HCT116 (cell line): ENCODE measurements around the gene S100A11. TPM values are rescaled to one million over a fixed set of nuclear protein-coding genes. Genes with fewer than 3 reads are reported as not detected.

Experiments
- ATAC-seq: fragments of 200-7000 bp; cut with Tn5 transposase; 2 replicates; pipeline ENCODE4 v1.9.1; 2020; ENCODE audit warnings: mild to moderate bottlenecking, moderate library complexity
- BruUV-seq: library from RNA; stranded (reverse); fragments of 400-500 nt; replicated peaks from 2 replicates; lab custom pipeline; 2021; lab: Mats Ljungman, UMichigan
- CTCF ChIA-PET: fragments of 300-600 bp; sonication (Branson Sonifier 250); formaldehyde crosslinking; loops from one replicate; lab custom pipeline; 2021; ENCODE audit warnings: antibody characterized with exemption; lab: Charles Lee
- POLR2A ChIA-PET: fragments of 300-600, 350-600 bp; sonication (Branson Sonifier 250); formaldehyde crosslinking; loops from one replicate; lab custom pipeline; 2021; ENCODE audit warnings: antibody characterized with exemption; lab: Charles Lee
- RAD21 ChIA-PET, 2 experiments: fragments of 300-600 bp; sonication (Branson Sonifier 250); formaldehyde crosslinking; loops; one replicate each; lab custom pipeline; 2023; ENCODE audit warnings: low total read pairs in 2 of 2; ENCODE audit not compliant: uncharacterized antibody in 2 of 2, unreplicated experiment in 2 of 2, low non-redundant PET in 1 of 2; lab: Charles Lee
- DNase-seq: peaks from one replicate; pipeline ENCODE4 v3.0.0-alpha.2; 2010; ENCODE audit warnings: low read depth, low spot score
- H2AFZ ChIP-seq: fragments of 200-600 bp; shearing (Covaris generic), sonication (generic); 2 replicates; pipeline ENCODE4 v1.6.1; 2017; ENCODE audit warnings: low read depth, mixed run types, mixed read lengths, antibody characterized with exemption, low read length; ENCODE audit not compliant: poor library complexity, severe bottlenecking
- H3K27ac ChIP-seq: 2 replicates; pipeline ENCODE4 v1.5.1; 2012; ENCODE audit warnings: low read depth, low read length
- H3K27me3 ChIP-seq: fragments of 200-600 bp; sonication (generic); 2 replicates; pipeline ENCODE4 v1.6.1; 2016; ENCODE audit warnings: mixed run types, low read length, mixed read lengths; ENCODE audit not compliant: insufficient read depth
- H3K36me3 ChIP-seq, 2 experiments: fragments of 200-500 bp in 1 of 2; fragments of 200-600 bp in 1 of 2; sonication (Bioruptor generic) in 1 of 2; sonication (generic) in 1 of 2; 2 replicates each; pipeline versions ENCODE4 v1.5.1 to v1.6.1; 2014 to 2016; ENCODE audit warnings: low read length in 2 of 2, inconsistent platforms in 1 of 2, mixed read lengths in 1 of 2, mixed run types in 1 of 2; ENCODE audit not compliant: insufficient read depth in 2 of 2, control insufficient read depth in 1 of 2
- H3K4me1 ChIP-seq, 2 experiments: fragments of 200-600 bp in 1 of 2; sonication (generic) in 1 of 2; 2 replicates each; pipeline versions ENCODE4 v1.5.1 to v1.6.1; 2012 to 2017; ENCODE audit warnings: low read length in 2 of 2, inconsistent platforms in 1 of 2, mild to moderate bottlenecking in 1 of 2, mixed read lengths in 1 of 2, mixed run types in 1 of 2, moderate library complexity in 1 of 2; ENCODE audit not compliant: insufficient read depth in 2 of 2, control insufficient read depth in 1 of 2
- H3K4me2 ChIP-seq: fragments of 200-600 bp; sonication (generic); 2 replicates; pipeline ENCODE4 v1.6.1; 2017; ENCODE audit warnings: mixed run types, low read length, mixed read lengths
- H3K4me3 ChIP-seq, 2 experiments: fragments of 200-600 bp in 1 of 2; sonication (generic) in 1 of 2; replicated peaks in 1 of 2; 2 replicates each; pipeline ENCODE4 v1.5.1; 2011 to 2016; ENCODE audit warnings: low read length in 2 of 2, control low read depth in 1 of 2, low read depth in 1 of 2, mild to moderate bottlenecking in 1 of 2, mixed read lengths in 1 of 2, mixed run types in 1 of 2
- H3K79me2 ChIP-seq: fragments of 200-600 bp; sonication (generic); 2 replicates; pipeline ENCODE4 v1.6.1; 2017; ENCODE audit warnings: mild to moderate bottlenecking, mixed run types, low read length, moderate library complexity, mixed read lengths; ENCODE audit not compliant: insufficient read depth
- H3K9ac ChIP-seq: fragments of 200-600 bp; sonication (generic); 2 replicates; pipeline ENCODE4 v1.6.1; 2016; ENCODE audit warnings: low read length, mixed read lengths
- H3K9me2 ChIP-seq: fragments of 200-600 bp; sonication (generic), shearing (Covaris generic); 2 replicates; pipeline ENCODE4 v1.6.1; 2017; ENCODE audit warnings: mixed run types, mild to moderate bottlenecking, moderate library complexity; ENCODE audit not compliant: insufficient read depth
- H3K9me3 ChIP-seq, 2 experiments: fragments of 200-500 bp in 1 of 2; fragments of 200-600 bp in 1 of 2; sonication (Bioruptor generic) in 1 of 2; sonication (generic) in 1 of 2; 2 replicates each; pipeline ENCODE4 v1.6.1; 2014 to 2017; ENCODE audit warnings: low read length in 2 of 2, mixed read lengths in 2 of 2, inconsistent platforms in 1 of 2, low read depth in 1 of 2, mild to moderate bottlenecking in 1 of 2, mixed run types in 1 of 2, moderate library complexity in 1 of 2; ENCODE audit not compliant: control insufficient read depth in 1 of 2, insufficient read depth in 1 of 2
- H4K20me1 ChIP-seq: fragments of 200-600 bp; sonication (generic), shearing (Covaris generic); 2 replicates; pipeline ENCODE4 v1.6.1; 2017; ENCODE audit warnings: mixed run types, mild to moderate bottlenecking, moderate library complexity; ENCODE audit not compliant: insufficient read depth
- CBX3 ChIP-seq: IDR thresholded peaks from 2 replicates; pipeline ENCODE4 v1.6.1; 2012; ENCODE audit warnings: low read depth
- CEBPB ChIP-seq: IDR thresholded peaks from 2 replicates; pipeline ENCODE4 v1.6.1; 2012; ENCODE audit warnings: low read depth
- ELF1 ChIP-seq: IDR thresholded peaks from 2 replicates; pipeline ENCODE4 v1.6.1; 2012; ENCODE audit warnings: low read depth, borderline replicate concordance
- EZH2 ChIP-seq: fragments of 200-600 bp; sonication (generic); IDR thresholded peaks from 2 replicates; pipeline ENCODE4 v1.6.1; 2017; ENCODE audit warnings: antibody characterized with exemption, mixed run types
- EZH2phosphoT487 ChIP-seq: fragments of 200-600 bp; IDR thresholded peaks from 2 replicates; pipeline ENCODE4 v1.6.1; 2018; ENCODE audit warnings: antibody characterized with exemption, borderline replicate concordance
- POLR2A ChIP-seq: IDR thresholded peaks from 2 replicates; pipeline ENCODE4 v1.7.0; 2011; ENCODE audit warnings: borderline replicate concordance; ENCODE audit not compliant: insufficient read depth, insufficient read length; ENCODE audit errors: extremely low read depth
- POLR2AphosphoS5 ChIP-seq: IDR thresholded peaks from 2 replicates; pipeline ENCODE4 v1.6.1; 2011; ENCODE audit warnings: mild to moderate bottlenecking, low read depth, low read length, moderate library complexity
- SIN3A ChIP-seq: IDR thresholded peaks from 2 replicates; pipeline ENCODE4 v1.6.1; 2012; ENCODE audit warnings: low read depth
- SP1 ChIP-seq: IDR thresholded peaks from 2 replicates; pipeline ENCODE4 v1.6.1; 2012; ENCODE audit warnings: low read depth
- SRF ChIP-seq: IDR thresholded peaks from 2 replicates; pipeline ENCODE4 v1.6.1; 2012; ENCODE audit warnings: low read depth
- TCF7L2 ChIP-seq: IDR thresholded peaks from 2 replicates; pipeline ENCODE4 v1.7.0; 2011; ENCODE audit warnings: borderline replicate concordance, inconsistent platforms; ENCODE audit not compliant: insufficient read depth, insufficient read length; ENCODE audit errors: extremely low read depth
- ZBTB33 ChIP-seq: IDR thresholded peaks from 2 replicates; pipeline ENCODE4 v1.6.1; 2011; ENCODE audit warnings: mild to moderate bottlenecking, low read length, moderate library complexity; ENCODE audit not compliant: insufficient replicate concordance; ENCODE audit errors: extremely low read depth
- ZNF274 ChIP-seq: fragments of 200-500 bp; sonication (Bioruptor generic); IDR thresholded peaks from 2 replicates; pipeline ENCODE4 v1.6.1; 2014; ENCODE audit warnings: mild to moderate bottlenecking, low read depth, low read length, inconsistent platforms
- intact Hi-C: fragments of 100-400 bp; cut with micrococcal nuclease; formaldehyde crosslinking; loops from 2 replicates; pipeline ENCODE4 v1.10.0; 2022
- total RNA-seq: library from RNA; stranded (reverse); gene quantifications from one replicate; pipeline ENCODE4 v1.2.1, GENCODE V29; 2021; ENCODE audit not compliant: unreplicated experiment
- TF ChIP-seq, protein P1 (sequence below): IDR thresholded peaks from 2 replicates; pipeline ENCODE4 v1.6.1; 2012; ENCODE audit warnings: low read depth
- TF ChIP-seq, protein P2 (sequence below): IDR thresholded peaks from 2 replicates; pipeline ENCODE4 v1.6.1; 2012

Gene S100A11
- total RNA-seq, 1 experiment from 2014 or later: 229 TPM

DNA sequence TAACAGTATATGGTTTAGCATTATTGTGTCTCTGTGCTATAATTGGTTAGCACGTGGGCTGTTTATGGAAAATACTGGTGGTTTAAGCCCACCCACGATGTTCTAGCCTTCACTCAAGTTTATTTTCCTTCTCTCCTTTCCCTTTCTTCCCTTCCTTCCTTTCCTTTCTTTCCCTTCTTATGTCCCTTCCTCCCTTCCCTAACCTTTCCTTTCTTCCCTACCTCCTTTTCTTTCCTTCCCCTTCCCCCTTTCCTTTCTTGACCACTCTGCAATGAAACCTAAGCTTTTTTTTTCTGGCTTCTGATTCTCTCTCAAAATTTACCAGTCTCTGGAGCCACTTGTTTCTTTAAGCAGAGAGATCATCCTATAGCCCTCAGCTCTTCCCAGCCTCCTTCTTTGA, 29.8 kb downstream of the S100A11 start:
- Histone ChIP-seq H3K9me2 (no peaks in the 10 kb centered on the region), H3K9ac (no peak overlapping the region), H2AFZ (no peak overlapping the region), H3K79me2 (no peaks in the 10 kb centered on the region), H3K9me3 (no peaks in the 10 kb centered on the region), H3K4me2 (no peak overlapping the region), H3K36me3 (no peaks in the 10 kb centered on the region)
- no TSS peak for BruUV-seq
- intact Hi-C loops: no loop called here
- RAD21 ChIA-PET: no interaction called here
- CTCF ChIA-PET: interaction anchor here (10.1 kb wide), 1 partner anchor 40 kb away, joined by 168 read pairs; no protein-coding TSS in a partner anchor
- TF ChIP-seq CBX3 (no peak), SP1 (no peak), POLR2AphosphoS5 (no peak)
- TF ChIP-seq, all 23 proteins: peak for 0
- POLR2A ChIA-PET: no interaction called here
- Histone ChIP-seq H3K4me3 (no peak overlapping the region), H4K20me1 (no peaks in the 10 kb centered on the region), H3K27me3 (no peaks in the 10 kb centered on the region), H3K27ac (no peak overlapping the region), H3K4me1 (peaks cover 0 to 1% of the 10 kb centered on the region in 2 experiments; a peak in 1 of 4 replicates)
- ATAC-seq (no peak), DNase-seq (no peak)

DNA sequence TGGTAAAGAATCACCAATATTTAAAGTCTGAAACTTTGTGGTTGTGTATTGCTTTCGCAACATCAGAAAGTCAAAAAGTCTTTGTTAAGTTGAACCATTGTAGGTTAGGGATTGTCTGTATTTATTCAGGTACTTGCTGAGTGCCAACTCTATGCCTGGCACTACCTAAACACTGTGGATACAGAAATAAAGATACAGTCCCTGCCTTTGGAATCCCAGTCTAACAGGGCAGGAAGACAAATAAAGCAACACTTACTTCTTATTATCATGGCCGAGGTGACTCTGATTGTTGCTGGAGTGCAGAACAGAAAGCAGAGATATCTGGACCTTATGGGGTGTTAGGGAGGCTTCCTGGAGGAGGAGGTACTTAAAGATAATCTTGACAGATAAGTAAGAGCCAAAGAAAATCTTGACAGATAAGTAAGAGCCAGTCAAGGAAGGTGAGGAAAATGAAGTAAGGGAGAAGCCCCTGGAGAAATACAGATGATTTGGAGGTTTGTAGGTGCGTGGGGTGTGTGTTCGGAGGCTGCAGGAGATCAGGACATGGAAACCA, 31.4 kb downstream of the S100A11 start:
- BruUV-seq: no TSS peak
- H3K79me2 ChIP-seq: no peaks in the 10 kb centered on the region
- peaks cover 4 to 11% of the 10 kb centered on the region in 2 experiments; a peak in 3 of 4 replicates for H3K4me1 ChIP-seq
- H3K27me3 ChIP-seq: no peaks in the 10 kb centered on the region
- no peaks in the 10 kb centered on the region for H4K20me1 ChIP-seq
- H2AFZ ChIP-seq: no peak overlapping the region
- no peak for DNase-seq
- CTCF ChIA-PET: interaction anchor here (2.2 to 10.1 kb wide), 4 partner anchors 8 to 453 kb away, joined by 10 to 168 read pairs (median 76); no protein-coding TSS in a partner anchor
- H3K9ac ChIP-seq: no peak overlapping the region
- no peak overlapping the region for H3K4me2 ChIP-seq
- RAD21 ChIA-PET: interaction anchor here in 1 of 2 experiments (2.8 kb wide), 1 partner anchor 37 kb away, joined by 9 read pairs; no protein-coding TSS in a partner anchor
- H3K36me3 ChIP-seq: no peaks in the 10 kb centered on the region
- intact Hi-C loops: no loop called here
- H3K4me3 ChIP-seq: no peak overlapping the region
- H3K9me2 ChIP-seq: no peaks in the 10 kb centered on the region
- no peaks in the 10 kb centered on the region for H3K9me3 ChIP-seq
- POLR2A ChIA-PET: no interaction called here
- ATAC-seq: no peak
- H3K27ac ChIP-seq: no peak overlapping the region
- TF ChIP-seq SP1: no peak
- no peak for TF ChIP-seq EZH2
- TF ChIP-seq CEBPB: no peak
- no peak for TF ChIP-seq SRF
- TF ChIP-seq, protein P1, sequence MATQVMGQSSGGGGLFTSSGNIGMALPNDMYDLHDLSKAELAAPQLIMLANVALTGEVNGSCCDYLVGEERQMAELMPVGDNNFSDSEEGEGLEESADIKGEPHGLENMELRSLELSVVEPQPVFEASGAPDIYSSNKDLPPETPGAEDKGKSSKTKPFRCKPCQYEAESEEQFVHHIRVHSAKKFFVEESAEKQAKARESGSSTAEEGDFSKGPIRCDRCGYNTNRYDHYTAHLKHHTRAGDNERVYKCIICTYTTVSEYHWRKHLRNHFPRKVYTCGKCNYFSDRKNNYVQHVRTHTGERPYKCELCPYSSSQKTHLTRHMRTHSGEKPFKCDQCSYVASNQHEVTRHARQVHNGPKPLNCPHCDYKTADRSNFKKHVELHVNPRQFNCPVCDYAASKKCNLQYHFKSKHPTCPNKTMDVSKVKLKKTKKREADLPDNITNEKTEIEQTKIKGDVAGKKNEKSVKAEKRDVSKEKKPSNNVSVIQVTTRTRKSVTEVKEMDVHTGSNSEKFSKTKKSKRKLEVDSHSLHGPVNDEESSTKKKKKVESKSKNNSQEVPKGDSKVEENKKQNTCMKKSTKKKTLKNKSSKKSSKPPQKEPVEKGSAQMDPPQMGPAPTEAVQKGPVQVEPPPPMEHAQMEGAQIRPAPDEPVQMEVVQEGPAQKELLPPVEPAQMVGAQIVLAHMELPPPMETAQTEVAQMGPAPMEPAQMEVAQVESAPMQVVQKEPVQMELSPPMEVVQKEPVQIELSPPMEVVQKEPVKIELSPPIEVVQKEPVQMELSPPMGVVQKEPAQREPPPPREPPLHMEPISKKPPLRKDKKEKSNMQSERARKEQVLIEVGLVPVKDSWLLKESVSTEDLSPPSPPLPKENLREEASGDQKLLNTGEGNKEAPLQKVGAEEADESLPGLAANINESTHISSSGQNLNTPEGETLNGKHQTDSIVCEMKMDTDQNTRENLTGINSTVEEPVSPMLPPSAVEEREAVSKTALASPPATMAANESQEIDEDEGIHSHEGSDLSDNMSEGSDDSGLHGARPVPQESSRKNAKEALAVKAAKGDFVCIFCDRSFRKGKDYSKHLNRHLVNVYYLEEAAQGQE: no peak
- TF ChIP-seq SIN3A: no peak
- TF ChIP-seq TCF7L2: no peak
- no peak for TF ChIP-seq ZNF274
- TF ChIP-seq, protein P2, sequence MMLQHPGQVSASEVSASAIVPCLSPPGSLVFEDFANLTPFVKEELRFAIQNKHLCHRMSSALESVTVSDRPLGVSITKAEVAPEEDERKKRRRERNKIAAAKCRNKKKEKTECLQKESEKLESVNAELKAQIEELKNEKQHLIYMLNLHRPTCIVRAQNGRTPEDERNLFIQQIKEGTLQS: no peak
- TF ChIP-seq CBX3: no peak
- no peak for TF ChIP-seq EZH2phosphoT487
- no peak for TF ChIP-seq POLR2A
- TF ChIP-seq ELF1: no peak
- TF ChIP-seq ZBTB33: no peak
